Astrocyte (in vitro differentiated cells and primary cell): ENCODE results near the gene DLL4. TPM values are rescaled to one million over a fixed set of nuclear protein-coding genes. Genes with fewer than 3 reads are reported as not detected.

Experiments used
- DNase-seq: peaks from one replicate; pipeline ENCODE4 v3.0.0-alpha.2; 2010; ENCODE audit warnings: low read depth
- FAIRE-seq: peaks from 2 replicates; lab custom pipeline; 2011; peaks lifted over from hg19 to GRCh38; lab: Jason Lieb, UNC
- H2AFZ ChIP-seq: 2 replicates; pipeline ENCODE4 v1.6.0; 2012; ENCODE audit warnings: low read depth, low read length, inconsistent platforms
- H3K27ac ChIP-seq: 2 replicates; pipeline ENCODE4 v1.5.1; 2011; ENCODE audit warnings: low read depth, low read length, inconsistent platforms
- H3K27me3 ChIP-seq: 2 replicates; pipeline ENCODE4 v1.6.0; 2011; ENCODE audit warnings: low read length, inconsistent platforms; ENCODE audit not compliant: insufficient read depth
- H3K36me3 ChIP-seq: 2 replicates; pipeline ENCODE4 v1.5.1; 2011; ENCODE audit warnings: low read length, inconsistent platforms; ENCODE audit not compliant: insufficient read depth
- H3K4me1 ChIP-seq: 2 replicates; pipeline ENCODE4 v1.5.1; 2011; ENCODE audit warnings: low read length, inconsistent platforms; ENCODE audit not compliant: insufficient read depth
- H3K4me2 ChIP-seq: 2 replicates; pipeline ENCODE4 v1.6.0; 2012; ENCODE audit warnings: low read length, inconsistent platforms
- H3K4me3 ChIP-seq: 2 replicates; pipeline ENCODE4 v1.5.1; 2011; ENCODE audit warnings: low read depth, mild to moderate bottlenecking, low read length, inconsistent platforms; ENCODE audit not compliant: insufficient read depth
- H3K79me2 ChIP-seq: 2 replicates; pipeline ENCODE4 v1.6.0; 2012; ENCODE audit warnings: mild to moderate bottlenecking, low read length, inconsistent platforms; ENCODE audit not compliant: insufficient read depth
- H3K9ac ChIP-seq: 2 replicates; pipeline ENCODE4 v1.6.0; 2012; ENCODE audit warnings: mild to moderate bottlenecking, low read length, inconsistent platforms
- H3K9me3 ChIP-seq: 2 replicates; pipeline ENCODE4 v1.5.1; 2012; ENCODE audit warnings: low read depth, mild to moderate bottlenecking, low read length, inconsistent platforms; ENCODE audit not compliant: insufficient read depth
- H4K20me1 ChIP-seq: 2 replicates; pipeline ENCODE4 v1.6.0; 2012; ENCODE audit warnings: low read length, inconsistent platforms; ENCODE audit not compliant: insufficient read depth
- H3K27ac Mint-ChIP-seq: one replicate; pipeline ENCODE4 v1.8.0; 2021; ENCODE audit warnings: mild to moderate bottlenecking, mixed read lengths; ENCODE audit not compliant: unreplicated experiment
- H3K27me3 Mint-ChIP-seq: one replicate; pipeline ENCODE4 v1.8.0; 2021; ENCODE audit warnings: low read depth, mixed read lengths; ENCODE audit not compliant: unreplicated experiment
- H3K36me3 Mint-ChIP-seq: one replicate; pipeline ENCODE4 v1.8.0; 2021; ENCODE audit warnings: low read depth, mixed read lengths; ENCODE audit not compliant: unreplicated experiment
- H3K4me1 Mint-ChIP-seq: one replicate; pipeline ENCODE4 v1.8.0; 2021; ENCODE audit warnings: low read depth, mixed read lengths; ENCODE audit not compliant: unreplicated experiment
- H3K4me3 Mint-ChIP-seq: one replicate; pipeline ENCODE4 v1.8.0; 2021; ENCODE audit warnings: mild to moderate bottlenecking, moderate library complexity, mixed read lengths; ENCODE audit not compliant: unreplicated experiment
- H3K9me3 Mint-ChIP-seq: one replicate; pipeline ENCODE4 v1.8.0; 2021; ENCODE audit warnings: mild to moderate bottlenecking, mixed read lengths; ENCODE audit not compliant: unreplicated experiment
- EZH2 ChIP-seq: IDR thresholded peaks from 2 replicates; pipeline ENCODE4 v1.6.1; 2012; ENCODE audit warnings: mild to moderate bottlenecking, low read length, inconsistent platforms; ENCODE audit not compliant: insufficient read depth
- total RNA-seq: library from RNA; stranded (reverse); gene quantifications from 2 replicates; pipeline ENCODE4 v1.2.1, GENCODE V29; 2021
- TF ChIP-seq, protein P1 (sequence below): IDR thresholded peaks from 2 replicates; pipeline ENCODE4 v1.5.1; 2011; ENCODE audit warnings: low read depth, mild to moderate bottlenecking, inconsistent platforms, low read length, moderate library complexity; ENCODE audit not compliant: insufficient read depth

The DLL4 gene
- total RNA-seq, 1 donor from 2014 or later = 0.09 TPM

DNA sequence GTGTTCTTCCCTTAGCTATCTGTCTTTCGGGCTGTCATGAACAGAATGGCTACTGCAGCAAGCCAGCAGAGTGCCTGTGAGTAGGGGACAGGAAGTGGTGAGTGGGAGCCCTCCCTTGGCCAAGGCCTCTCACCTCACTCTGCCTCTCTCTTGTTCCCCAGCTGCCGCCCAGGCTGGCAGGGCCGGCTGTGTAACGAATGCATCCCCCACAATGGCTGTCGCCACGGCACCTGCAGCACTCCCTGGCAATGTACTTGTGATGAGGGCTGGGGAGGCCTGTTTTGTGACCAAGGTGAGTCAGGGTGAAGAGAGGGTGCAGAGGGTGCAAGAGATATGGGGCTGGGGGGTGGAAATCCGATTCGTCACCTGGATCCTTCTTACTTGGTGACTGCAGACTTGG, 3.0 kb downstream of the DLL4 start:
- no peak for FAIRE-seq
- H3K9ac ChIP-seq = no peak overlapping the region
- no peak for DNase-seq
- Mint-ChIP-seq H3K27me3 (peaks cover 73% of the 10 kb centered on the region), H3K4me1 (peaks cover 7% of the 10 kb centered on the region), H3K27ac (no peak overlapping the region), H3K9me3 (no peaks in the 10 kb centered on the region), H3K4me3 (no peak overlapping the region), H3K36me3 (peaks cover 3% of the 10 kb centered on the region)
- no peaks in the 10 kb centered on the region for H3K36me3 ChIP-seq
- H3K4me1 ChIP-seq = peaks cover 10% of the 10 kb centered on the region
- H3K4me2 ChIP-seq = no peak overlapping the region
- no peak overlapping the region for H3K4me3 ChIP-seq
- no peaks in the 10 kb centered on the region for H3K9me3 ChIP-seq
- peaks cover 7% of the 10 kb centered on the region for H4K20me1 ChIP-seq
- H2AFZ ChIP-seq = no peak overlapping the region
- TF ChIP-seq EZH2 = no peak
- TF ChIP-seq, protein P1, sequence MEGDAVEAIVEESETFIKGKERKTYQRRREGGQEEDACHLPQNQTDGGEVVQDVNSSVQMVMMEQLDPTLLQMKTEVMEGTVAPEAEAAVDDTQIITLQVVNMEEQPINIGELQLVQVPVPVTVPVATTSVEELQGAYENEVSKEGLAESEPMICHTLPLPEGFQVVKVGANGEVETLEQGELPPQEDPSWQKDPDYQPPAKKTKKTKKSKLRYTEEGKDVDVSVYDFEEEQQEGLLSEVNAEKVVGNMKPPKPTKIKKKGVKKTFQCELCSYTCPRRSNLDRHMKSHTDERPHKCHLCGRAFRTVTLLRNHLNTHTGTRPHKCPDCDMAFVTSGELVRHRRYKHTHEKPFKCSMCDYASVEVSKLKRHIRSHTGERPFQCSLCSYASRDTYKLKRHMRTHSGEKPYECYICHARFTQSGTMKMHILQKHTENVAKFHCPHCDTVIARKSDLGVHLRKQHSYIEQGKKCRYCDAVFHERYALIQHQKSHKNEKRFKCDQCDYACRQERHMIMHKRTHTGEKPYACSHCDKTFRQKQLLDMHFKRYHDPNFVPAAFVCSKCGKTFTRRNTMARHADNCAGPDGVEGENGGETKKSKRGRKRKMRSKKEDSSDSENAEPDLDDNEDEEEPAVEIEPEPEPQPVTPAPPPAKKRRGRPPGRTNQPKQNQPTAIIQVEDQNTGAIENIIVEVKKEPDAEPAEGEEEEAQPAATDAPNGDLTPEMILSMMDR = no peak
- no peaks in the 10 kb centered on the region for H3K79me2 ChIP-seq
- no peak overlapping the region for H3K27ac ChIP-seq
- H3K27me3 ChIP-seq = peaks cover 36% of the 10 kb centered on the region

DNA sequence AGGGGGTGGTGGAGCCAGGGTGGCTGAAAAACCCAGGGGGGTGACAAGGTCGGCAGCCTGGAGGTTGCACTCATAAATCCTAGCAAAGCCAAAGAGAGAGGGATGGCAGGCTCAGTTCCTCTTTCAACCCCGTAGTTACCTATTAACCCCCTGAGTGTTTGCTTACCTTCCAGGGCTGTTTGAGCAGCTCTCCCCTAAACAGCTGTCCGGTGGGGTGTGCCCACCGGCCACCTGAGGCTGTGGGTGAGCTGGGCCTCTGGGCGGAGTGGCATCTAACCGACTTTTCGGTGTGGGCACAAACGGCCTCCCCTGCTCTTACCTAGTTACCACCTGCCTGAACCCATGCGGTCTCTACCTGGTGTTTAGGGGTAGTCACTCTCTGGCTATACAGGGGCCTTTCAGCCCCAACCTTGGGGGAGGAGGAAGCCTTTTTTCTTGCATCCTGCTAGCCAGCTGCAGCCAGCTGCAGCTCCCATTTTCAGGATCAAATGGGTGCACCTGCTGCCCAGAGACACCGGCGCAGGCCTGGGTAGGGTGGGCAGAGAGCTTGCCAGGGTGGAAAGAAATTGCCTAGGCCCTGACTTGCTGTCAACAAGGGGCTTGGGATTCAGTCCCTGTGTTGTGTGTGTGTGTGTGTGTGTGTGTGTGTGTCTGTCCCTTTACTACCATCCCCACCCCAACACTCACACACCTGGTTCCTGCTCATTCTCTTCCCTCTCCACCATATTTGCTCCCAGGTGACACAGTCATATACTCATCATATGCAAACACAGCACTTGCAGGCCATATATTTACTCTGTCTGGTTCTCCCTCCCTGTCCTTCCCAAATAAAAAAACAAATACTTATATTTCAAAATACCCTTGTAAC, 3.7 kb downstream of the DLL4 start:
- Histone ChIP-seq H3K4me2 (no peak overlapping the region), H3K9me3 (no peaks in the 10 kb centered on the region), H2AFZ (no peak overlapping the region), H3K36me3 (no peaks in the 10 kb centered on the region), H3K27ac (no peak overlapping the region), H4K20me1 (peaks cover 6% of the 10 kb centered on the region), H3K4me1 (peaks cover 16% of the 10 kb centered on the region), H3K27me3 (peaks cover 34% of the 10 kb centered on the region), H3K4me3 (no peak overlapping the region), H3K79me2 (no peaks in the 10 kb centered on the region), H3K9ac (no peak overlapping the region)
- TF ChIP-seq, protein P1 = no peak
- TF ChIP-seq EZH2 = no peak
- H3K9me3 Mint-ChIP-seq = no peaks in the 10 kb centered on the region
- DNase-seq (no peak), FAIRE-seq (no peak)
- no peak overlapping the region for H3K27ac Mint-ChIP-seq
- H3K4me3 Mint-ChIP-seq = peak overlapping the region; percentile 17
- peaks cover 2% of the 10 kb centered on the region for H3K36me3 Mint-ChIP-seq
- peaks cover 5% of the 10 kb centered on the region for H3K4me1 Mint-ChIP-seq
- H3K27me3 Mint-ChIP-seq = peaks cover 74% of the 10 kb centered on the region

GRCh38 chr15:40933517-40933902, 4.4 kb downstream of the DLL4 start:
- no peak overlapping the region for H3K4me2 ChIP-seq
- H3K36me3 Mint-ChIP-seq = peaks cover 2% of the 10 kb centered on the region
- H2AFZ ChIP-seq = no peak overlapping the region
- TF ChIP-seq EZH2 = no peak
- TF ChIP-seq, protein P1 = no peak
- peaks cover 30% of the 10 kb centered on the region for H3K27me3 ChIP-seq
- H3K4me1 Mint-ChIP-seq = peaks cover 5% of the 10 kb centered on the region
- H3K4me3 ChIP-seq = no peak overlapping the region
- peaks cover 2% of the 10 kb centered on the region for H3K9me3 Mint-ChIP-seq
- peaks cover 6% of the 10 kb centered on the region for H4K20me1 ChIP-seq
- DNase-seq (no peak), FAIRE-seq (no peak)
- no peak overlapping the region for H3K9ac ChIP-seq
- H3K27me3 Mint-ChIP-seq = peaks cover 73% of the 10 kb centered on the region
- no peak overlapping the region for H3K27ac ChIP-seq
- no peak overlapping the region for H3K27ac Mint-ChIP-seq
- no peaks in the 10 kb centered on the region for H3K36me3 ChIP-seq
- peak overlapping the region; percentile 17 for H3K4me3 Mint-ChIP-seq
- H3K9me3 ChIP-seq = no peaks in the 10 kb centered on the region
- H3K79me2 ChIP-seq = no peaks in the 10 kb centered on the region
- peaks cover 17% of the 10 kb centered on the region for H3K4me1 ChIP-seq
